GM23248 (cell line): ENCODE data around the gene GSN. TPM values are rescaled to one million over a fixed set of nuclear protein-coding genes. Genes with fewer than 3 reads are reported as not detected.
A peak's percentile ranks its signal among the peaks of the same experiment; 100 is the strongest.

Source experiments
- DNase-seq: peaks from one replicate; pipeline ENCODE4 v3.0.0-alpha.2; 2015
- H2AFZ ChIP-seq: fragments of 200-600 bp; sonication (generic); 2 replicates; pipeline ENCODE4 v1.6.1; 2016; ENCODE audit warnings: antibody characterized with exemption
- H3F3A ChIP-seq: fragments of 200-600 bp; sonication (generic); 2 replicates; pipeline ENCODE4 v1.6.1; 2016; ENCODE audit warnings: mild to moderate bottlenecking, antibody characterized with exemption, mixed run types; ENCODE audit not compliant: insufficient read depth
- H3K27ac ChIP-seq: fragments of 200-600 bp; sonication (generic); 2 replicates; pipeline ENCODE4 v1.5.1; 2016; ENCODE audit warnings: mild to moderate bottlenecking
- H3K27me3 ChIP-seq: fragments of 200-600 bp; sonication (generic); replicated peaks from 2 replicates; pipeline ENCODE4 v1.6.1; 2016; ENCODE audit warnings: mild to moderate bottlenecking; ENCODE audit not compliant: insufficient read depth
- H3K36me3 ChIP-seq: fragments of 200-600 bp; sonication (generic); 2 replicates; pipeline ENCODE4 v1.6.1; 2016; ENCODE audit warnings: low read depth, mild to moderate bottlenecking
- H3K4me1 ChIP-seq: fragments of 200-600 bp; sonication (generic); 2 replicates; pipeline ENCODE4 v1.6.1; 2016; ENCODE audit warnings: mild to moderate bottlenecking; ENCODE audit not compliant: insufficient read depth
- H3K4me2 ChIP-seq: fragments of 200-600 bp; sonication (generic); one replicate; pipeline ENCODE4 v1.6.1; 2016; ENCODE audit warnings: mild to moderate bottlenecking; ENCODE audit not compliant: unreplicated experiment
- H3K4me3 ChIP-seq: fragments of 200-600 bp; sonication (generic); 2 replicates; pipeline ENCODE4 v1.5.1; 2016; ENCODE audit warnings: mild to moderate bottlenecking
- H3K79me2 ChIP-seq: fragments of 200-600 bp; sonication (generic); 2 replicates; pipeline ENCODE4 v1.6.1; 2016; ENCODE audit warnings: mild to moderate bottlenecking; ENCODE audit not compliant: insufficient read depth
- H3K9ac ChIP-seq: fragments of 200-600 bp; sonication (generic); 2 replicates; pipeline ENCODE4 v1.6.1; 2016; ENCODE audit warnings: mild to moderate bottlenecking
- H3K9me2 ChIP-seq: fragments of 200-600 bp; sonication (generic); 2 replicates; pipeline ENCODE4 v1.6.1; 2016; ENCODE audit warnings: mixed run types, mild to moderate bottlenecking, moderate library complexity; ENCODE audit not compliant: insufficient read depth
- H3K9me3 ChIP-seq: fragments of 200-600 bp; sonication (generic); one replicate; pipeline ENCODE4 v1.6.1; 2017; ENCODE audit warnings: low read depth
- H4K20me1 ChIP-seq: fragments of 200-600 bp; sonication (generic); 2 replicates; pipeline ENCODE4 v1.6.0; 2016; ENCODE audit not compliant: insufficient read depth
- EZH2 ChIP-seq: fragments of 200-600 bp; sonication (generic); IDR thresholded peaks from 2 replicates; pipeline ENCODE4 v1.6.1; 2018; ENCODE audit warnings: antibody characterized with exemption, mild to moderate bottlenecking; ENCODE audit not compliant: insufficient read depth, poor library complexity, severe bottlenecking
- EZH2phosphoT487 ChIP-seq: fragments of 200-600 bp; sonication (generic); IDR thresholded peaks from 2 replicates; pipeline ENCODE4 v1.6.1; 2018; ENCODE audit warnings: antibody characterized with exemption, moderate library complexity, mild to moderate bottlenecking, low read depth; ENCODE audit not compliant: insufficient read depth
- WGBS, 2 experiments: methylation state at CpG; one replicate each; pipeline ENCODE4 v1.1.6; 2015 to 2017; ENCODE audit warnings: low lambda C conversion rate in 2 of 2, low coverage in 1 of 2; ENCODE audit errors: missing lambda C conversion rate in 2 of 2; 5-methylcytosine and 5-hydroxymethylcytosine counted together
- in situ Hi-C: fragments of 300-500 bp; cut with MboI; formaldehyde crosslinking; loops from 2 replicates; pipeline ENCODE4 v1.15.0; 2020
- polyA plus RNA-seq: library from polyadenylated mRNA; unstranded; fragments of >200 nt; fragmentation: Nextera tagmentation; extraction: Ambion mirVana; gene quantifications from 2 replicates; pipeline ENCODE4 v1.2.1, GENCODE V29; 2016
- total RNA-seq: library from RNA; depleted of rRNA; stranded (reverse); fragments of >200 nt; shearing (Covaris generic); gene quantifications from 2 replicates; pipeline ENCODE4 v1.2.3, GENCODE V29; 2014

The GSN gene
- total and polyA plus RNA-seq, 2 experiments from 2014 or later = 258 to 387 TPM

- DNase-seq = no peak
- peaks cover 5% of the 10 kb centered on the region; the same call in 1 of the 2 replicates for H3F3A ChIP-seq
- no peak overlapping the region for H2AFZ ChIP-seq
- peaks cover 15% of the 10 kb centered on the region for H3K4me1 ChIP-seq
- no peak overlapping the region for H3K4me2 ChIP-seq
- no peaks in the 10 kb centered on the region for H3K27me3 ChIP-seq
- H3K79me2 ChIP-seq = no peaks in the 10 kb centered on the region
- H3K4me3 ChIP-seq = no peak overlapping the region
- no peak for TF ChIP-seq EZH2
- TF ChIP-seq EZH2phosphoT487 = no peak
- H4K20me1 ChIP-seq = no peaks in the 10 kb centered on the region
- in situ Hi-C loops = no loop called here
- no peaks in the 10 kb centered on the region for H3K9me3 ChIP-seq
- no peaks in the 10 kb centered on the region for H3K9me2 ChIP-seq
- H3K27ac ChIP-seq = no peak overlapping the region
- WGBS, 2 experiments = 89 to 98% methylated on average over 3 of the region's 3 CpGs
- H3K9ac ChIP-seq = no peak overlapping the region
- peaks cover 8% of the 10 kb centered on the region; the same call in 1 of the 2 replicates for H3K36me3 ChIP-seq
Measured at GRCh38 chr9:121345070-121345469, 77.1 kb downstream of the GSN start.

DNA sequence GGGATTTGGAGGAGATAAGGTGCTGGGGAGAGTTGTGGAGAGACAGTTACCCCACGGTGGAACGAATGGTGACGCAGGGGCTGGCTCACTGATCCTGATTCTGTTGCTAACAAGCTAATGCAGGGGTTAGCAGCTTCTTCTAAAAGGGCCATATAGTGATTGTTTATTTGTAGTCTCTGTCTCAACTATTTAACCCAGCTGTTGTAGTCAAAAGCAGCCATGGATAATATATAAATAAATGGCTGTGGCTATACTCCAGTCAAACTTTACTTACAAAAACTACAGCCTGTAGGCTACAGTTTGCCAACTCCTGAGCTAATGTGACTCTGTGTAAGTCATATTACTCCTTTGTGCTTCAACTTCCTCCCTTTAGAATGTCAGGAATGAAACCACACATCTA is 80.3 kb downstream of the GSN start:
- TF ChIP-seq EZH2phosphoT487 = no peak
- peaks cover 34% of the 10 kb centered on the region for H3K4me1 ChIP-seq
- H2AFZ ChIP-seq = no peak overlapping the region
- 94 to 97% methylated on average over 3 of the region's 3 CpGs for WGBS, 2 experiments
- in situ Hi-C loops = no loop called here
- no peak overlapping the region for H3K4me3 ChIP-seq
- no peaks in the 10 kb centered on the region for H3K9me2 ChIP-seq
- H3K79me2 ChIP-seq = no peaks in the 10 kb centered on the region
- H3K9me3 ChIP-seq = no peaks in the 10 kb centered on the region
- H3K36me3 ChIP-seq = peaks cover 19% of the 10 kb centered on the region; the same call in 1 of the 2 replicates
- H4K20me1 ChIP-seq = no peaks in the 10 kb centered on the region
- no peaks in the 10 kb centered on the region for H3K27me3 ChIP-seq
- H3K4me2 ChIP-seq = peak overlapping the region; percentile 8
- peak overlapping the region; percentile 21 for H3K27ac ChIP-seq
- H3F3A ChIP-seq = peaks cover 30% of the 10 kb centered on the region
- no peak overlapping the region for H3K9ac ChIP-seq
- peak; percentile 32 for DNase-seq

- H3K27me3 ChIP-seq = no peaks in the 10 kb centered on the region
- in situ Hi-C loops = no loop called here
- H3K4me2 ChIP-seq = peak overlapping the region; percentile 8
- H3K9me2 ChIP-seq = no peaks in the 10 kb centered on the region
- H3K27ac ChIP-seq = peak overlapping the region; percentile 21
- peaks cover 30% of the 10 kb centered on the region for H3F3A ChIP-seq
- no peak overlapping the region for H3K4me3 ChIP-seq
- no peak overlapping the region for H2AFZ ChIP-seq
- H3K36me3 ChIP-seq = peaks cover 19% of the 10 kb centered on the region; the same call in 1 of the 2 replicates
- peak; percentile 69 for DNase-seq
- H3K9ac ChIP-seq = no peak overlapping the region
- peaks cover 34% of the 10 kb centered on the region for H3K4me1 ChIP-seq
- 41 to 42% methylated on average over 8 of the region's 8 CpGs for WGBS, 2 experiments
- no peaks in the 10 kb centered on the region for H3K9me3 ChIP-seq
- TF ChIP-seq EZH2 (no peak), EZH2phosphoT487 (no peak)
- H3K79me2 ChIP-seq = no peaks in the 10 kb centered on the region
- no peaks in the 10 kb centered on the region for H4K20me1 ChIP-seq
Measured at GRCh38 chr9:121349009-121349408, 81.0 kb downstream of the GSN start.

DNA sequence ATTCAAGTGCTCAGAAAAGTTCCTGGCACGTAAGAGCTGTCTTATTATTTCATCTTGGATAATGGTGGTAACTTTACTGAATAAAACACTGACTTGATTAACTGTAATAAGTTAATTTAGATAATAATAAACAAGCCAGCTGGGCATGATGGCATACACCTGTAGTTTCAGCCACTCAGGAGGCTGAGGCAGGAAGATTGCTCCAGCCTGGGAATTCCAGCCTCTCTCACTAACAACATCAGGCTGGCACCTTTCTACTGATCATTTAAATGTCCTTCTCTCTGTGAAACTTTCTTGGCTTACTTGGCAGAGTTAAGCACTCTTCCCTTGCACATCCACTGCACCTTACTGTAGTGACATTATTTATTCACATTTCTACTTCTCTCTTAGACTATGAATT is 82.1 kb downstream of the GSN start:
- no peaks in the 10 kb centered on the region for H3K9me2 ChIP-seq
- H2AFZ ChIP-seq = no peak overlapping the region
- in situ Hi-C loops = no loop called here
- peak overlapping the region; percentile 84; the same call in 1 of the 2 replicates for H3K27ac ChIP-seq
- H3K4me2 ChIP-seq = no peak overlapping the region
- peaks cover 30% of the 10 kb centered on the region for H3F3A ChIP-seq
- TF ChIP-seq EZH2phosphoT487 (no peak), EZH2 (no peak)
- H3K4me3 ChIP-seq = no peak overlapping the region
- H3K36me3 ChIP-seq = peaks cover 16% of the 10 kb centered on the region; the same call in 1 of the 2 replicates
- WGBS, 2 experiments = 100% methylated on average over 1 of the region's 1 CpG
- H3K4me1 ChIP-seq = peaks cover 34% of the 10 kb centered on the region
- no peaks in the 10 kb centered on the region for H3K79me2 ChIP-seq
- no peak overlapping the region for H3K9ac ChIP-seq
- no peaks in the 10 kb centered on the region for H4K20me1 ChIP-seq
- no peaks in the 10 kb centered on the region for H3K9me3 ChIP-seq
- H3K27me3 ChIP-seq = no peaks in the 10 kb centered on the region
- no peak for DNase-seq
